ENCODE data around the gene WDFY4.

Gene WDFY4

GRCh38 chr10:48684792-48685623, at the start of gene WDFY4:
Gene WDFY4 (plus strand): TSS chr10:48684873. CDS start chr10:48709733, 24,860 bp downstream.
- no peak within 1 kb of the TSS for H3K27ac ChIP-seq (ENCODE audit: extremely low read depth, low read depth, low read length)
- no peaks in the 10 kb centered on the region for H3K9me3 ChIP-seq (ENCODE audit: control insufficient read depth, insufficient read depth, low read depth, low read length)
- CTCF ChIA-PET: interaction anchor here (1.1 kb wide), 1 partner anchor 167 kb away, joined by 3 read pairs; no protein-coding TSS in a partner anchor
- H3K4me1 ChIP-seq (ENCODE audit: control insufficient read depth, insufficient read depth, low read length): no peaks in the 10 kb centered on the region
- POLR2A ChIA-PET: no interaction called here
- no peak for TF ChIP-seq ZNF623 (tag by site-specific recombination; IDR thresholded peaks at IDR 0.05)
- no peak for TF ChIP-seq ZNF843 (tag by site-specific recombination; IDR thresholded peaks at IDR 0.05)
- no peak for TF ChIP-seq YY2 (tag by site-specific recombination; IDR thresholded peaks at IDR 0.05)
- no peak for TF ChIP-seq ZNF521 (tag by site-specific recombination; IDR thresholded peaks at IDR 0.05)
- TF ChIP-seq TSHZ1 (tag by site-specific recombination; IDR thresholded peaks at IDR 0.05; ENCODE audit: borderline replicate concordance): no peak
- no peak for TF ChIP-seq PRDM4 (tag by site-specific recombination; IDR thresholded peaks at IDR 0.05)
- TF ChIP-seq ZNF19 (tag by site-specific recombination; IDR thresholded peaks at IDR 0.05; ENCODE audit: low read depth): no peak
- no peak for TF ChIP-seq PRDM10 (tag by site-specific recombination; IDR thresholded peaks at IDR 0.05)
- TF ChIP-seq ZNF335 (tag by site-specific recombination; conservative IDR thresholded peaks at IDR 0.05): no peak
- H3K36me3 ChIP-seq (ENCODE audit: control insufficient read depth in 2 of 2, insufficient read depth in 1 of 2, low read length in 2 of 2): no peaks in the 10 kb centered on the region
- H3K4me3 ChIP-seq (ENCODE audit: low read depth, low read length): no peak within 1 kb of the TSS

GRCh38 chr10:48634984-48635557, 49.6 kb upstream of the WDFY4 start:
- Histone ChIP-seq H3K36me3 (ENCODE audit: control insufficient read depth in 2 of 2, insufficient read depth in 1 of 2, low read length in 2 of 2) (no peaks in the 10 kb centered on the region), H3K4me1 (ENCODE audit: control insufficient read depth, insufficient read depth, low read length) (no peaks in the 10 kb centered on the region), H3K4me3 (ENCODE audit: low read depth, low read length) (no peak overlapping the region), H3K9me3 (ENCODE audit: control insufficient read depth, insufficient read depth, low read depth, low read length) (no peaks in the 10 kb centered on the region), H3K27ac (ENCODE audit: extremely low read depth, low read depth, low read length) (no peak overlapping the region)
- TF ChIP-seq ZNF157 (tag by site-specific recombination; IDR thresholded peaks at IDR 0.05) (peak; percentile 85), ZNF704 (tag by site-specific recombination; IDR thresholded peaks at IDR 0.05) (no peak)
- POLR2A ChIA-PET: no interaction called here
- CTCF ChIA-PET: interaction anchor here (4.8 kb wide), 1 partner anchor 21 kb away, joined by 33 read pairs; no protein-coding TSS in a partner anchor

Data from HEK293 (cell line).